DMS53 treated with DMSO at 0.1 percent for 48 hours (cell line): ENCODE data around the gene NTRK2.
"Not testable (repeated sequence)": the region's sequence is repeated elsewhere in the genome, so short reads cannot be mapped to it uniquely, and the experiment has no call there.

Experiments used
- DNase-seq: peaks from one replicate; lab custom pipeline; 2025; ENCODE audit not compliant: unreplicated experiment; lab: John Stamatoyannopoulos, UW

NTRK2 gene

GRCh38 chr9:85046475-85046874, 376.9 kb downstream of the NTRK2 start:
- no peak for DNase-seq

- DNase-seq, result no peak
These were observed 383.8 kb downstream of the NTRK2 start for GRCh38 chr9:85053206-85053786.

- DNase-seq, result no peak
These were observed 384.5 kb downstream of the NTRK2 start for GRCh38 chr9:85054017-85054416.

- DNase-seq, result no peak
These were observed 386.1 kb downstream of the NTRK2 start for GRCh38 chr9:85055506-85056202.

GRCh38 chr9:85056203-85056572, 386.7 kb downstream of the NTRK2 start:
- DNase-seq, result no peak

- DNase-seq, result no peak
These were observed 392.4 kb downstream of the NTRK2 start for GRCh38 chr9:85061969-85062368.

GRCh38 chr9:85062385-85063022, 393.0 kb downstream of the NTRK2 start:
- no peak for DNase-seq

- DNase-seq, result no peak
These were observed 395.4 kb downstream of the NTRK2 start for GRCh38 chr9:85064811-85065371.

- DNase-seq, result no peak
These were observed 398.3 kb downstream of the NTRK2 start for GRCh38 chr9:85067792-85068191.

GRCh38 chr9:85069421-85069820, 399.9 kb downstream of the NTRK2 start:
- not testable (repeated sequence) for DNase-seq
